ENCODE data around the gene SYT13.

SYT13 gene

DNA sequence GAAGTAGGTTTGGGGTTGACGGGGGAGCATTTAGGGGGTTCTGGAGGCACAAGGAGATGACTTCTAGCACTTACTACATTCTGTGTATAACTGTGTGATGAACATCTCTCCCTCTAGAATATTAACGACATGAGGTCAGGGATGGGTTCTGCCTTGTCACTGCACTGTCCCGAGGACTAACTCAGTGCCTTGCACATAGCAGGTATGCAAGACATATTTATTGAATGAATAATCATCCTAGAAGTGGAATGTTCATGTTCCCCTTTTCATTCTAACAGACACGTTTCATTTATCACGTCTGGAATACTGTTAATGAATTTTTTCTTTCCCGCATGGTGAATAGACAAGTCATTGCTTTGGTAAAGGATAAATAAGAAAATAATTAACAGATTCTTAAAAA lies 12.6 kb downstream of the SYT13 start:
- no peaks in the 10 kb centered on the region for H3K36me3 ChIP-seq (ENCODE audit: insufficient read depth, low read length)
- H3K9ac ChIP-seq (ENCODE audit: low read depth, low read length), result no peak overlapping the region
- H3K4me1 ChIP-seq (ENCODE audit: insufficient read depth, low read length), result no peaks in the 10 kb centered on the region
- peaks cover 3% of the 10 kb centered on the region; the same call in 1 of the 2 replicates for H3K9me3 ChIP-seq (ENCODE audit: control insufficient read depth, insufficient read depth, low read length)

DNA sequence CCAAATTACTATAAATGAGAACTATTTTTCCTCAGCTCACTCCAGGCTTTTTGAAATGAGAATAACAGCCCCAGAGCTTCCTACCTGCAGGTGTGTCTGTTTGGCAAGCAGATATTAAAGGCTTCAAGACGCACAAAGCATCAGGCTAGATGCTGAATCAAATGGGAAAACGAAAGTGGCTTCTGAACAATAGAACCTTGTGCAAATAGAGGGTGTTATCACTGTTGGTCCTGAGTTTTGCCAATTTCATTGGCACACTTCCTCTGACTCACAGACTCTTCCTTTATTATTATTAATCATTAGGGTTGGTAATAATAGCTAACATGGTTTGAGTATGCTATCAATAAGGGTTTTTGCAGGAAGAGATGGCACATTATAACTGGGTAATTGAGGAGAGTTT lies 13.4 kb downstream of the SYT13 start:
- H3K9me3 ChIP-seq (ENCODE audit: control insufficient read depth, insufficient read depth, low read length), result peaks cover 3% of the 10 kb centered on the region; the same call in 1 of the 2 replicates
- no peaks in the 10 kb centered on the region for H3K4me1 ChIP-seq (ENCODE audit: insufficient read depth, low read length)
- no peak overlapping the region for H3K9ac ChIP-seq (ENCODE audit: low read depth, low read length)
- no peaks in the 10 kb centered on the region for H3K36me3 ChIP-seq (ENCODE audit: insufficient read depth, low read length)

GRCh38 chr11:45270946-45271716 lies 15.0 kb downstream of the SYT13 start:
- no peaks in the 10 kb centered on the region for H3K36me3 ChIP-seq (ENCODE audit: insufficient read depth, low read length)
- no peaks in the 10 kb centered on the region for H3K9me3 ChIP-seq (ENCODE audit: control insufficient read depth, insufficient read depth, low read length)
- H3K9ac ChIP-seq (ENCODE audit: low read depth, low read length), result no peak overlapping the region
- no peaks in the 10 kb centered on the region for H3K4me1 ChIP-seq (ENCODE audit: insufficient read depth, low read length)

DNA sequence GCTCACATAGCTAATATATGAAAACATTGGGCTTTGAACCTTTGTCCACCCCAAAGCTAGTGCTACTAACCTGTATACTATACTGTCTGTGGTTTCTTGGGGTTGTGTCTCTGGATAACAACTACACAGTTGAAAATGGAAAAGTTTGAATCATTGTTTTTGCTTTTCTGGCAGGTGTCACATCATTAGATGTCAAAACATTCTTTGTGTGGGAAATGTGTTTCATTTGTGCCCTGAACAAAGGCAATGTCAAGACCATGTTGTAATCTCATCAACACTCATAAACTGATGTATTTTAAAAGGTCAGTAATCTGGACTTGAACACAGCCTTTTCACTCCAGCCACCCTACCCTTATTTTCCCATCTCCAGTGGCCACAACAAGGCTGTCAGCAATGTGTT lies 16.5 kb downstream of the SYT13 start:
- Histone ChIP-seq H3K4me1 (ENCODE audit: insufficient read depth, low read length) (no peaks in the 10 kb centered on the region), H3K36me3 (ENCODE audit: insufficient read depth, low read length) (no peaks in the 10 kb centered on the region), H3K9ac (ENCODE audit: low read depth, low read length) (no peak overlapping the region), H3K9me3 (ENCODE audit: control insufficient read depth, insufficient read depth, low read length) (no peaks in the 10 kb centered on the region)

DNA sequence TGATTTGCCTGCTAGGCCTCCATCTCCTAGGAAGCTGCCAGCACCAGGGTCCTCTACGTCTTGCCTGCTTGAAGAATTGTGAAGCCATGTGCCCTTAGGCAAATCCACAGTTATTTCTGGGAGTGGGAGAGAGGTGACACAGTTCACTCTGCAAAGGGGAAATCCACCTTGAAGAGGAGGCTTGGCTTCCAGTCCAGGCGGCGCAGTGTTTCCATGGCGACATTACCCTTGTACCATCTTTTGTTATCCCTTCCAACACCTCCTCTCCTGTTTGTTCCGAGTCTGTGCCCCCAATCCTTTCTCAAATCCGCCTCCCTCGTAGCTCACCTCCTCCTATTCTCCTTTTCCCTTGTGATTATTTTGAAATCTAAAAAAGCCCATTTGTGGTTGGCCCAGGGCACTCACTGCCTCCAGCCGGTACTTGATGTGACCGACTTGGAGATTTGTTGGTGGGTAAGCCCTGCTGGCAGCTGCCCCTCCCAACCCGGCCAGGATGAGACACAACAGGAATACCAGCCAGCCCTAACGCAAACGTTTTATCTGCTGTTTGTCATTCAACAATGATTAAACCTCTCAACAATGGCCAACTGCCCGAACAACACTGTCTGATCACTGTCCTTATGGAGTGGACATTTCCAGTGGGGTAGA lies 18.4 kb downstream of the SYT13 start:
- Histone ChIP-seq H3K9ac (ENCODE audit: low read depth, low read length) (no peak overlapping the region), H3K4me1 (ENCODE audit: insufficient read depth, low read length) (no peaks in the 10 kb centered on the region), H3K9me3 (ENCODE audit: control insufficient read depth, insufficient read depth, low read length) (no peaks in the 10 kb centered on the region), H3K36me3 (ENCODE audit: insufficient read depth, low read length) (no peaks in the 10 kb centered on the region)

GRCh38 chr11:45267052-45267451 lies 19.1 kb downstream of the SYT13 start:
- Histone ChIP-seq H3K9ac (ENCODE audit: low read depth, low read length) (no peak overlapping the region), H3K4me1 (ENCODE audit: insufficient read depth, low read length) (no peaks in the 10 kb centered on the region), H3K9me3 (ENCODE audit: control insufficient read depth, insufficient read depth, low read length) (no peaks in the 10 kb centered on the region), H3K36me3 (ENCODE audit: insufficient read depth, low read length) (no peaks in the 10 kb centered on the region)

- H3K36me3 ChIP-seq (ENCODE audit: insufficient read depth, low read length), result no peaks in the 10 kb centered on the region
- H3K9me3 ChIP-seq (ENCODE audit: control insufficient read depth, insufficient read depth, low read length), result no peaks in the 10 kb centered on the region
- H3K4me1 ChIP-seq (ENCODE audit: insufficient read depth, low read length), result no peaks in the 10 kb centered on the region
- no peak overlapping the region for H3K9ac ChIP-seq (ENCODE audit: low read depth, low read length)
Measured at GRCh38 chr11:45266676-45267020, 19.5 kb downstream of the SYT13 start.

- Histone ChIP-seq H3K9ac (ENCODE audit: low read depth, low read length) (no peak overlapping the region), H3K9me3 (ENCODE audit: control insufficient read depth, insufficient read depth, low read length) (no peaks in the 10 kb centered on the region)
Measured at GRCh38 chr11:45265969-45266675, 20.0 kb downstream of the SYT13 start.

GRCh38 chr11:45264839-45265515 lies 21.2 kb downstream of the SYT13 start:
- H3K9ac ChIP-seq (ENCODE audit: low read depth, low read length), result no peak overlapping the region
- peaks cover 6% of the 10 kb centered on the region; the same call in 1 of the 2 replicates for H3K4me1 ChIP-seq (ENCODE audit: insufficient read depth, low read length)

More at GRCh38 chr11:45265969-45266675, 20.0 kb downstream of the SYT13 start:
- H3K4me1 ChIP-seq (ENCODE audit: insufficient read depth, low read length), result 0 out of 2 replicates have a peak, but pooled peaks cover under 1% of the 10 kb centered on the region
- no peaks in the 10 kb centered on the region for H3K36me3 ChIP-seq (ENCODE audit: insufficient read depth, low read length)

DNA sequence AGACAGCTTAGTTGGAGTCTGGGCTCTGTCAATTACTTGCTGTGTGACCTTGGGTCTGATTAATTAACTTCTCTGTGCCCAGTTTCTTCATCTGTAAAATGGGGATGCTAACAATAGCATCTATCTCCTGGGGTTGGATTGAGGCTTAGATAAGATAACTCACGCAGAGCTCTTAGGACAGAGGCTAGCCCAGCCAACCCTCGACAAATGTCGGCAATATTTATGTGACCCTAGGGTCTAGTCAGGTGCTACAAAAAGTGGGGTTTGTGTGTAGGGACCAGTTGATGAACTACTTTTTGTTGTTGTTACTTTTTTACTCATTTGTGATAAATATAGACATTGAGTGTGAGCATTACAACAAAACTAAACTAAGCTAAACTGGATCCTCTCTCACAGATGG lies 22.4 kb downstream of the SYT13 start:
- H3K36me3 ChIP-seq (ENCODE audit: insufficient read depth, low read length), result no peaks in the 10 kb centered on the region
- no peaks in the 10 kb centered on the region for H3K9me3 ChIP-seq (ENCODE audit: control insufficient read depth, insufficient read depth, low read length)
- peaks cover 15% of the 10 kb centered on the region; the same call in 1 of the 2 replicates for H3K4me1 ChIP-seq (ENCODE audit: insufficient read depth, low read length)
- no peak overlapping the region for H3K9ac ChIP-seq (ENCODE audit: low read depth, low read length)

More at GRCh38 chr11:45264839-45265515, 21.2 kb downstream of the SYT13 start:
- Histone ChIP-seq H3K36me3 (ENCODE audit: insufficient read depth, low read length) (no peaks in the 10 kb centered on the region), H3K9me3 (ENCODE audit: control insufficient read depth, insufficient read depth, low read length) (no peaks in the 10 kb centered on the region)

- no peaks in the 10 kb centered on the region for H3K36me3 ChIP-seq (ENCODE audit: insufficient read depth, low read length)
- H3K9ac ChIP-seq (ENCODE audit: low read depth, low read length), result no peak overlapping the region
- H3K9me3 ChIP-seq (ENCODE audit: control insufficient read depth, insufficient read depth, low read length), result no peaks in the 10 kb centered on the region
- peaks cover 15% of the 10 kb centered on the region; the same call in 1 of the 2 replicates for H3K4me1 ChIP-seq (ENCODE audit: insufficient read depth, low read length)
Measured at GRCh38 chr11:45262900-45263299, 23.2 kb downstream of the SYT13 start.

DNA sequence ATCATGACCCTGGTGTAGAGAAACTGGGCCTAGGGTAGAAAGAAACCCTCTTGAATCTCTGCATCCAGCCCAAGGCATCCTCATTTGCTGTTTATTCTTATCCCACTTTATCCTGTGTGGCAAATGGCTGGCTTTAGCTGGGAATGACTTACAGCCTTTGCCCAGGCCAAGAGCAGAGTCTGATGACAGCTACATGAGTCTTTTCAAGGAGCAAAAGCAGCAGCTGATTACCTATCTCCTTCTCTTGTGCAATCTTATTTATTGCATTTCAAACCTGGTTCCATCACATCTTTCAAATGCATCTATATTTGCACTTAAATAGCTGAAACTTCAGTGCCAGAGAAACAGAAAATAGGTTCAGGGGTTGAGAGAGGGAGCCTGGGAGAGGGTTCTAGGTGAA lies 26.1 kb downstream of the SYT13 start:
- no peaks in the 10 kb centered on the region for H3K9me3 ChIP-seq (ENCODE audit: control insufficient read depth, insufficient read depth, low read length)
- H3K4me1 ChIP-seq (ENCODE audit: insufficient read depth, low read length), result peaks cover 15% of the 10 kb centered on the region; the same call in 1 of the 2 replicates
- no peaks in the 10 kb centered on the region for H3K36me3 ChIP-seq (ENCODE audit: insufficient read depth, low read length)
- no peak overlapping the region for H3K9ac ChIP-seq (ENCODE audit: low read depth, low read length)

- Histone ChIP-seq H3K36me3 (ENCODE audit: insufficient read depth, low read length) (no peaks in the 10 kb centered on the region), H3K9me3 (ENCODE audit: control insufficient read depth, insufficient read depth, low read length) (no peaks in the 10 kb centered on the region), H3K4me1 (ENCODE audit: insufficient read depth, low read length) (peaks cover 15% of the 10 kb centered on the region; the same call in 1 of the 2 replicates), H3K9ac (ENCODE audit: low read depth, low read length) (no peak overlapping the region)
Measured at GRCh38 chr11:45259592-45259991, 26.5 kb downstream of the SYT13 start.

GRCh38 chr11:45258982-45259530 lies 27.1 kb downstream of the SYT13 start:
- Histone ChIP-seq H3K36me3 (ENCODE audit: insufficient read depth, low read length) (no peaks in the 10 kb centered on the region), H3K9ac (ENCODE audit: low read depth, low read length) (no peak overlapping the region), H3K4me1 (ENCODE audit: insufficient read depth, low read length) (peaks cover 15% of the 10 kb centered on the region; the same call in 1 of the 2 replicates), H3K9me3 (ENCODE audit: control insufficient read depth, insufficient read depth, low read length) (no peaks in the 10 kb centered on the region)

Measured in ES-I3 (cell line).